ENCODE results near the gene BUD23.

BUD23 gene

DNA sequence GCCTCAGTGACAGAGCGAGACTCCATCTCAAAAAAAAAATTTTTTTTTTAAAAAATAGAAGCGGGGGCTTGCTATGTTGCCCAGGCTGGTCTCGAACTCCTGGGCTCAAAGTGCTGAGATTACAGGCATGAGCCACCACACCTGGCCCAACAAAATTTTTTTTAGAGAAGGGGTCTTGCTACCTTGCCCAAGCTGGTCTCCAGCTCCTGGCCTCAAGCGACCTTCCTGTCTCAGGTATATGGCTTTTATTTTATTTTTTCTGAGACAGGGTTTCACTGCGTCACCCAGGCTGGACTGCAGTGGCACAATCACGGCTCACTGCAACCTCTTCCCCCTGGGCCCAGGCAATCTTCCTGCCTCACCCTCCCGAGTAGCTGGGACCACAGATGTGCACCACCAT, 56.8 kb downstream of the BUD23 start:
- no peaks in the 10 kb centered on the region for H3K9me3 ChIP-seq (replicated peaks in 1 of 11)
- H3K9ac ChIP-seq: no peak overlapping the region
- no peak overlapping the region for H3K4me2 ChIP-seq
- no peak overlapping the region for H3K4me3 ChIP-seq
- peaks cover 9 to 26% (median 18%) of the 10 kb centered on the region in 11 experiments; a peak in 21 of 22 replicates for H3K27me3 ChIP-seq
- no peak overlapping the region for H3K27ac ChIP-seq
- no peak for TF ChIP-seq Cebpa-rat (IDR thresholded peaks at IDR 0.05)
- H4K20me1 ChIP-seq: peaks cover 9 to 28% (median 18%) of the 10 kb centered on the region in 11 experiments; a peak in 20 of 22 replicates
- peaks cover 25 to 35% (median 32%) of the 10 kb centered on the region in 10 experiments for H3K4me1 ChIP-seq
- peaks cover 6 to 24% (median 20%) of the 10 kb centered on the region in 11 experiments; a peak in 19 of 22 replicates for H3K36me3 ChIP-seq

DNA sequence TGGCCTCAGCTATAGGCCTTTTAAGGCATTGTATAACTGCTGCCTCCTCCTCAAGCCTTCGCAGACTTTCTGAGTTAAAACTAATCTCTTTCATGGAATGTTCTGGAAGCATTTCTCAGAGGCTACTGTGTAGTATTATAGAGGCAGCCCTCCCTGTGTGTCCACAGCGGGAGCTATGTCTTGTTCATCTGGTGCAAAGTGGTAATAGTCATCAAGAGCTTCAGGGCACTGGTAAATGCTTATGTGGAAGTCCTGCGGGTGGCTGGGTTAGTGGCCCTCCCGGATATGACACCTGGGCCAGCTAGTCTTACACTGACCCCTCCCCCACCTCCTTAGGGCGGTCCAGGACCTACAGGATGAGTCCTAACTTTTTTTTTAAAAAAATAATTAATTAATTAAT, 57.4 kb downstream of the BUD23 start:
- Histone ChIP-seq H4K20me1 (peaks cover 9 to 22% (median 17%) of the 10 kb centered on the region in 11 experiments; a peak in 20 of 22 replicates), H3K9me3 (replicated peaks in 1 of 11) (no peaks in the 10 kb centered on the region), H3K27me3 (peaks cover 9 to 26% (median 18%) of the 10 kb centered on the region in 11 experiments; a peak in 21 of 22 replicates), H3K27ac (no peak overlapping the region), H3K4me3 (no peak overlapping the region), H3K36me3 (peaks cover 4 to 21% (median 17%) of the 10 kb centered on the region in 11 experiments; a peak in 19 of 22 replicates), H3K4me2 (no peak overlapping the region), H3K9ac (no peak overlapping the region), H3K4me1 (peaks cover 22 to 30% (median 26%) of the 10 kb centered on the region in 10 experiments)
- TF ChIP-seq Cebpa-rat (IDR thresholded peaks at IDR 0.05): no peak

GRCh38 chr7:73741600-73741999, 58.2 kb downstream of the BUD23 start:
- peaks cover 9 to 26% (median 18%) of the 10 kb centered on the region in 11 experiments; a peak in 21 of 22 replicates for H3K27me3 ChIP-seq
- H3K9ac ChIP-seq: no peak overlapping the region
- no peak overlapping the region for H3K27ac ChIP-seq
- peak overlapping the region in 1 of 11 experiments; percentile 10; a peak in 1 of 22 replicates for H3K4me2 ChIP-seq
- H3K36me3 ChIP-seq: peaks cover 0 to 13% (median 10%) of the 10 kb centered on the region in 11 experiments; a peak in 17 of 22 replicates
- H4K20me1 ChIP-seq: peaks cover 9 to 15% (median 14%) of the 10 kb centered on the region in 11 experiments; a peak in 20 of 22 replicates
- H3K4me3 ChIP-seq: no peak overlapping the region
- TF ChIP-seq Cebpa-rat (IDR thresholded peaks at IDR 0.05): no peak
- no peaks in the 10 kb centered on the region for H3K9me3 ChIP-seq (replicated peaks in 1 of 11)
- H3K4me1 ChIP-seq: peaks cover 18 to 30% (median 25%) of the 10 kb centered on the region in 10 experiments

- no peak overlapping the region for H3K27ac ChIP-seq
- peaks cover 4 to 7% (median 7%) of the 10 kb centered on the region in 11 experiments; a peak in 20 of 22 replicates for H4K20me1 ChIP-seq
- no peak for TF ChIP-seq Cebpa-rat (IDR thresholded peaks at IDR 0.05)
- peak overlapping the region in 6 of 11 experiments; percentile 16 to 71 (median 64); a peak in 7 of 22 replicates for H3K4me2 ChIP-seq
- no peaks in the 10 kb centered on the region for H3K9me3 ChIP-seq (replicated peaks in 1 of 11)
- H3K4me3 ChIP-seq: no peak overlapping the region
- H3K36me3 ChIP-seq: peaks cover 0 to 5% (median 2%) of the 10 kb centered on the region in 11 experiments; a peak in 13 of 22 replicates
- H3K9ac ChIP-seq: 0 out of 22 replicates have a peak overlapping the region, but pooled peaks of 1 of the 11 experiments have one; percentile 33
- peaks cover 9 to 26% (median 18%) of the 10 kb centered on the region in 11 experiments; a peak in 21 of 22 replicates for H3K27me3 ChIP-seq
- peaks cover 11 to 26% (median 22%) of the 10 kb centered on the region in 10 experiments for H3K4me1 ChIP-seq
These were observed 58.9 kb downstream of the BUD23 start for GRCh38 chr7:73742338-73742752.

GRCh38 chr7:73742753-73743641, 59.6 kb downstream of the BUD23 start:
- Histone ChIP-seq H4K20me1 (peaks cover 0 to under 1% (median under 1%) of the 10 kb centered on the region in 11 experiments; a peak in 8 of 22 replicates), H3K9me3 (replicated peaks in 1 of 11) (no peaks in the 10 kb centered on the region), H3K27ac (no peak overlapping the region), H3K27me3 (peaks cover 9 to 26% (median 18%) of the 10 kb centered on the region in 11 experiments; a peak in 21 of 22 replicates), H3K4me2 (peak overlapping the region in 9 of 11 experiments; percentile 16 to 71 (median 63); a peak in 15 of 22 replicates), H3K9ac (peak overlapping the region in 1 of 11 experiments; percentile 33; a peak in 2 of 22 replicates), H3K4me3 (no peak overlapping the region), H3K36me3 (no peaks in the 10 kb centered on the region), H3K4me1 (peaks cover 4 to 20% (median 15%) of the 10 kb centered on the region in 10 experiments; a peak in 19 of 20 replicates)
- TF ChIP-seq Cebpa-rat (IDR thresholded peaks at IDR 0.05): no peak

- no peak overlapping the region for H3K27ac ChIP-seq
- no peak overlapping the region for H3K4me2 ChIP-seq
- no peaks in the 10 kb centered on the region for H4K20me1 ChIP-seq
These were observed 63.0 kb downstream of the BUD23 start for GRCh38 chr7:73746378-73746777.

More at GRCh38 chr7:73746378-73746777, 63.0 kb downstream of the BUD23 start:
- peaks cover 9 to 26% (median 18%) of the 10 kb centered on the region in 11 experiments; a peak in 21 of 22 replicates for H3K27me3 ChIP-seq
- peaks cover 11 to 24% (median 18%) of the 10 kb centered on the region in 10 experiments; a peak in 19 of 20 replicates for H3K4me1 ChIP-seq
- H3K36me3 ChIP-seq: no peaks in the 10 kb centered on the region
- no peak overlapping the region for H3K4me3 ChIP-seq
- H3K9me3 ChIP-seq (replicated peaks in 1 of 11): peaks cover 0 to 12% (median 7%) of the 10 kb centered on the region in 11 experiments; a peak in 12 of 22 replicates
- TF ChIP-seq Cebpa-rat (IDR thresholded peaks at IDR 0.05): no peak
- H3K9ac ChIP-seq: no peak overlapping the region
